Measurements from ENCODE around the gene PPM1L.

DNA sequence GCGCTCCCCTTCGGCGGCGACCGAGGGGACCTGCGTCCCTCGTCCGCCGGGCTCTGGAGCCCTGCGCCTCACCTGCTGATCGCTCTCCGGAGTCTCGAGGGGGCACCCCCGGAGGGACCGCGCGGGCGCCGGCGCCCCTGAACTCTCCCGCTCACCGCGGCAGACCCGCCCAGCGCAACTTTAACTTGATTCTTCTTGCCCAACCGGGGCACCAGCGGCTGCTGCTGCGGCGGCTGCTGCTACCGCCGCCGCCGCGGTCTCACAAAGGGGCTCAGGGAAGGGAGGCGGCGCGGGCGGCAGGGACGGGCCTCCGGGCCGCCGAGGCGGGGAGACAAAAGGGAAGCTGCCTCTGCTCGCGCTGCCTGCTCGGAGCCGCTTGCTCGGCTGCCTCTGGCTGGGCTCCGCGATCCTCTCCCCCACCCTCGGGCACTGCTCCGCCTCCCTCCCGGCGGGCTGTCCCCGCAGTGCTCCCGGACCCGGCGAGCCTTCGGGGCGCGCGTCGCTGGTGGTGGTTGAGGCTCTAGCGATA lies at the start of gene PPM1L:
- TF ChIP-seq, protein P1, sequence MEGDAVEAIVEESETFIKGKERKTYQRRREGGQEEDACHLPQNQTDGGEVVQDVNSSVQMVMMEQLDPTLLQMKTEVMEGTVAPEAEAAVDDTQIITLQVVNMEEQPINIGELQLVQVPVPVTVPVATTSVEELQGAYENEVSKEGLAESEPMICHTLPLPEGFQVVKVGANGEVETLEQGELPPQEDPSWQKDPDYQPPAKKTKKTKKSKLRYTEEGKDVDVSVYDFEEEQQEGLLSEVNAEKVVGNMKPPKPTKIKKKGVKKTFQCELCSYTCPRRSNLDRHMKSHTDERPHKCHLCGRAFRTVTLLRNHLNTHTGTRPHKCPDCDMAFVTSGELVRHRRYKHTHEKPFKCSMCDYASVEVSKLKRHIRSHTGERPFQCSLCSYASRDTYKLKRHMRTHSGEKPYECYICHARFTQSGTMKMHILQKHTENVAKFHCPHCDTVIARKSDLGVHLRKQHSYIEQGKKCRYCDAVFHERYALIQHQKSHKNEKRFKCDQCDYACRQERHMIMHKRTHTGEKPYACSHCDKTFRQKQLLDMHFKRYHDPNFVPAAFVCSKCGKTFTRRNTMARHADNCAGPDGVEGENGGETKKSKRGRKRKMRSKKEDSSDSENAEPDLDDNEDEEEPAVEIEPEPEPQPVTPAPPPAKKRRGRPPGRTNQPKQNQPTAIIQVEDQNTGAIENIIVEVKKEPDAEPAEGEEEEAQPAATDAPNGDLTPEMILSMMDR (IDR thresholded peaks at IDR 0.05; ENCODE audit: low read depth, low read length, poor library complexity, severe bottlenecking) = no peak
- TF ChIP-seq EZH2phosphoT487 (IDR thresholded peaks at IDR 0.05; ENCODE audit: borderline replicate concordance, low read length) = no peak
